K562 (cell line): Measurements from ENCODE around the gene ATRX. TPM values are rescaled to one million over a fixed set of nuclear protein-coding genes. Genes with fewer than 3 reads are reported as not detected.

ENCODE experiments used
- ATAC-seq: fragments of 200-7000 bp; cut with Tn5 transposase; 3 replicates; pipeline ENCODE4 v1.9.1; 2020; ENCODE audit warnings: moderate library complexity
- BruUV-seq: library from RNA; stranded (reverse); fragments of 400-500 nt; replicated peaks from 2 replicates; lab custom pipeline; 2021; lab: Mats Ljungman, UMichigan
- CTCF ChIA-PET: fragments of 300-600 bp; formaldehyde crosslinking; extraction: SDS; loops from one replicate; lab custom pipeline; 2021; ENCODE audit warnings: low intra/inter-chr PET ratio; lab: Yijun Ruan, JAX
- POLR2A ChIA-PET: fragments of 300-600, 350-650 bp; sonication (Branson Sonifier 250); formaldehyde crosslinking; extraction: SDS; loops from one replicate; lab custom pipeline; 2021; ENCODE audit warnings: antibody characterized with exemption, inconsistent platforms; lab: Yijun Ruan, JAX
- DNase-seq, 4 experiments: peaks; one replicate each; pipeline versions ENCODE4 v3.0.0 to v3.0.0-alpha.2; 2011 to 2018; ENCODE audit warnings: low spot score in 3 of 4, mixed read lengths in 3 of 4; ENCODE audit errors: extremely low read depth in 1 of 4
- FAIRE-seq: peaks from 2 replicates; lab custom pipeline; 2011; peaks lifted over from hg19 to GRCh38; lab: Jason Lieb, UNC
- H2AFZ ChIP-seq: 2 replicates; pipeline ENCODE4 v1.6.0; 2011; ENCODE audit warnings: low read depth, low read length, control low read depth, inconsistent platforms
- H3K27ac ChIP-seq: fragments of 200-600 bp; 3 replicates; pipeline ENCODE4 v1.8.0; 2011; ENCODE audit warnings: low read depth, mild to moderate bottlenecking, control low read depth, inconsistent platforms, low read length, moderate library complexity, mixed read lengths; ENCODE audit errors: extremely low read depth
- H3K27me3 ChIP-seq, 2 experiments: fragments of 300-600 bp in 1 of 2; 2 replicates in 1 of 2; 3 replicates in 1 of 2; pipeline versions ENCODE4 v1.6.0 to v1.8.0; 2011; ENCODE audit warnings: inconsistent platforms in 2 of 2, low read length in 2 of 2, mild to moderate bottlenecking in 1 of 2, mixed read lengths in 1 of 2, moderate library complexity in 1 of 2; ENCODE audit not compliant: control insufficient read depth in 2 of 2, insufficient read depth in 2 of 2
- H3K36me3 ChIP-seq: fragments of 300-600 bp; 3 replicates; pipeline ENCODE4 v1.8.0; 2011; ENCODE audit warnings: mild to moderate bottlenecking, low read length, inconsistent platforms; ENCODE audit not compliant: control insufficient read depth, insufficient read depth
- H3K4me1 ChIP-seq, 2 experiments: fragments of 200-600 bp in 1 of 2; replicated peaks in 1 of 2; 2 replicates in 1 of 2; 3 replicates in 1 of 2; pipeline versions ENCODE4 v1.5.1 to v1.8.0; 2011; ENCODE audit warnings: inconsistent platforms in 2 of 2, low read length in 2 of 2, mild to moderate bottlenecking in 1 of 2, mixed read lengths in 1 of 2, moderate library complexity in 1 of 2; ENCODE audit not compliant: control insufficient read depth in 2 of 2, insufficient read depth in 2 of 2
- H3K4me2 ChIP-seq: 2 replicates; pipeline ENCODE4 v1.6.1; 2011; ENCODE audit warnings: low read length, control low read depth, inconsistent platforms, mixed read lengths; ENCODE audit not compliant: insufficient read depth
- H3K4me3 ChIP-seq: fragments of 200-600 bp; sonication (generic), shearing (Covaris generic); 2 replicates; pipeline ENCODE4 v1.5.1; 2016; ENCODE audit warnings: control low read depth, inconsistent platforms
- H3K79me2 ChIP-seq: fragments of 200-600 bp; 3 replicates; pipeline ENCODE4 v1.8.0; 2011; ENCODE audit warnings: low read length, inconsistent platforms; ENCODE audit not compliant: control insufficient read depth, insufficient read depth
- H3K9ac ChIP-seq, 2 experiments: 2 replicates each; pipeline versions ENCODE4 v1.6.0 to v1.6.1; 2011; ENCODE audit warnings: low read depth in 2 of 2, low read length in 2 of 2, control low read depth in 1 of 2, inconsistent platforms in 1 of 2, mild to moderate bottlenecking in 1 of 2, mixed read lengths in 1 of 2; ENCODE audit not compliant: insufficient read depth in 1 of 2
- H3K9me1 ChIP-seq: one replicate; pipeline ENCODE4 v1.6.0; 2011; ENCODE audit warnings: inconsistent platforms, mild to moderate bottlenecking, low read length, moderate library complexity; ENCODE audit not compliant: control insufficient read depth, insufficient read depth
- H3K9me3 ChIP-seq: replicated peaks from 2 replicates; pipeline ENCODE4 v1.5.1; 2011; ENCODE audit warnings: low read depth, low read length, inconsistent platforms; ENCODE audit not compliant: control insufficient read depth, insufficient read depth
- H4K20me1 ChIP-seq: replicated peaks from 2 replicates; pipeline ENCODE4 v1.6.1; 2011; ENCODE audit warnings: low read length, inconsistent platforms, mixed read lengths; ENCODE audit not compliant: control insufficient read depth, insufficient read depth
- E2F5 ChIP-seq: sonication (generic); formaldehyde crosslinking; IDR thresholded peaks from 2 replicates; pipeline ENCODE4 v1.8.0; 2022; ENCODE audit warnings: mild to moderate bottlenecking, missing genetic modification reagents
- EZH2 ChIP-seq: IDR thresholded peaks from 2 replicates; pipeline ENCODE4 v1.6.1; 2012; ENCODE audit warnings: low read depth, mild to moderate bottlenecking, inconsistent platforms, low read length, borderline replicate concordance
- FIP1L1 ChIP-seq: fragments of 200-400 bp; formaldehyde crosslinking; IDR thresholded peaks from 2 replicates; pipeline ENCODE4 v1.6.1; 2018; ENCODE audit warnings: mild to moderate bottlenecking, low read depth, low read length; ENCODE audit not compliant: poor library complexity, severe bottlenecking
- GABPA ChIP-seq: fragments of 200-800 bp; sonication (Bioruptor generic); conservative IDR thresholded peaks from 2 replicates; pipeline ENCODE4 v1.6.1; 2016; ENCODE audit warnings: low read depth, missing genetic modification characterization, missing compliant biosample characterization
- RBM15 ChIP-seq: fragments of 200-400 bp; formaldehyde crosslinking; IDR thresholded peaks from 2 replicates; pipeline ENCODE4 v1.6.1; 2018; ENCODE audit warnings: mild to moderate bottlenecking, low read length, moderate library complexity; ENCODE audit not compliant: insufficient read depth
- REST ChIP-seq, 2 experiments: fragments of 450-650 bp; formaldehyde crosslinking in 1 of 2; IDR thresholded peaks; 2 replicates each; pipeline versions ENCODE4 v1.4.0 to v1.6.1; 2014 to 2020; ENCODE audit warnings: mild to moderate bottlenecking in 2 of 2, borderline replicate concordance in 1 of 2, low read depth in 1 of 2
- TFAM ChIP-seq: fragments of 250-450 bp; sonication (Bioruptor Pico); conservative IDR thresholded peaks from 2 replicates; pipeline ENCODE4 v1.5.0; 2021; ENCODE audit warnings: mild to moderate bottlenecking, moderate library complexity
- ZBTB33 ChIP-seq: sonication (generic); formaldehyde crosslinking; IDR thresholded peaks from 2 replicates; pipeline ENCODE4 v1.8.1; 2023; ENCODE audit warnings: mild to moderate bottlenecking, missing genetic modification reagents
- ZNF274 ChIP-seq: IDR thresholded peaks from 2 replicates; pipeline ENCODE4 v1.6.1; 2011; ENCODE audit warnings: low read depth, mild to moderate bottlenecking, low read length, moderate library complexity, borderline replicate concordance
- ZNF408 ChIP-seq: fragments of 250-450 bp; sonication (Bioruptor Pico); IDR thresholded peaks from 2 replicates; pipeline ENCODE4 v1.4.0; 2020; ENCODE audit warnings: low read depth, mild to moderate bottlenecking, moderate library complexity
- WGBS: fragments of 100-300 bp; shearing (Covaris generic); methylation state at CpG from one replicate; pipeline ENCODE4 v1.1.6; 2016; ENCODE audit warnings: low coverage, mixed read lengths; ENCODE audit not compliant: insufficient coverage; ENCODE audit errors: missing lambda C conversion rate; 5-methylcytosine and 5-hydroxymethylcytosine counted together
- in situ Hi-C: fragments of 300-500 bp; cut with MboI; formaldehyde crosslinking; loops from 4 replicates; pipeline ENCODE4 v1.15.0; 2018; ENCODE audit warnings: inconsistent platforms, mixed read lengths
- intact Hi-C: fragments of 100-400 bp; cut with micrococcal nuclease; formaldehyde crosslinking; loops from 2 replicates; pipeline ENCODE4 v1.14.2; 2022
- polyA plus RNA-seq, 8 experiments: library from polyadenylated mRNA; depleted of rRNA in 4 of 8; stranded (reverse) in 5 of 8; unstranded in 3 of 8; fragments of >200 nt; fragmentation: Nextera tagmentation in 2 of 8; fragmentation: Illumina TruSeq in 1 of 8; extraction: Ambion mirVana in 2 of 8; extraction: Trizol in 1 of 8; gene quantifications; 2 replicates each; pipeline versions ENCODE4 v1.2.1 to v1.2.3, GENCODE V29; 2011 to 2014; ENCODE audit warnings: inconsistent platforms in 1 of 8, missing spikeins in 1 of 8
- total RNA-seq, 7 experiments: library from RNA; depleted of rRNA in 6 of 7; stranded (reverse); fragments of >200 nt in 6 of 7; fragmentation: Illumina TruSeq in 2 of 7; extraction: Trizol in 2 of 7; gene quantifications; 2 replicates each; pipeline versions ENCODE4 v1.2.1 to v1.2.3, GENCODE V29; 2011 to 2021; ENCODE audit warnings: low replicate concordance in 1 of 7

ATRX gene
- total and polyA plus RNA-seq, 9 of the 15 experiments (the other 6 are each of a cell fraction or from before 2014, with no cell fraction given): 7.7 to 23.1 (median 20.2) TPM

- TF ChIP-seq ZBTB33 (CRISPR knock-in tag) (no peak), TFAM (CRISPR knock-in tag) (no peak), ZNF274 (no peak), FIP1L1 (no peak)
These were observed 92.4 kb downstream of the ATRX start (continued) for GRCh38 chrX:77693594-77693993.

GRCh38 chrX:77691916-77692315 is 94.1 kb downstream of the ATRX start:
- ATAC-seq: no peak
- H3K9me1 ChIP-seq: no peaks in the 10 kb centered on the region
- H3K9me3 ChIP-seq: no peaks in the 10 kb centered on the region
- no peak overlapping the region for H3K9ac ChIP-seq
- no peak overlapping the region for H3K27ac ChIP-seq
- no peak overlapping the region for H3K4me3 ChIP-seq
- no peaks in the 10 kb centered on the region for H3K79me2 ChIP-seq
- H3K36me3 ChIP-seq: peaks cover 5% of the 10 kb centered on the region; the same call in 2 of the 3 replicates
- ChIA-PET CTCF (no interaction called here), POLR2A (no interaction called here)
- no TSS peak for BruUV-seq
- no peaks in the 10 kb centered on the region for H3K27me3 ChIP-seq
- H3K4me1 ChIP-seq: no peaks in the 10 kb centered on the region
- no peak overlapping the region for H3K4me2 ChIP-seq
- in situ Hi-C loops: no loop called here
- 20% methylated on average over 1 of the region's 2 CpGs for WGBS
- intact Hi-C loops: no loop called here
- FAIRE-seq: no peak
- H2AFZ ChIP-seq: no peak overlapping the region
- H4K20me1 ChIP-seq: no peaks in the 10 kb centered on the region
- DNase-seq: no peak
- TF ChIP-seq REST (IDR thresholded peaks at IDR 0.05; ENCODE audit: borderline replicate concordance) (no peak), REST (CRISPR knock-in tag; IDR thresholded peaks at IDR 0.05; ENCODE audit: low read depth) (no peak), E2F5 (no peak), EZH2 (no peak), GABPA (tag) (no peak), ZNF408 (CRISPR knock-in tag) (no peak), RBM15 (no peak)
